ENCODE measurements around the gene VEZT.

DNA sequence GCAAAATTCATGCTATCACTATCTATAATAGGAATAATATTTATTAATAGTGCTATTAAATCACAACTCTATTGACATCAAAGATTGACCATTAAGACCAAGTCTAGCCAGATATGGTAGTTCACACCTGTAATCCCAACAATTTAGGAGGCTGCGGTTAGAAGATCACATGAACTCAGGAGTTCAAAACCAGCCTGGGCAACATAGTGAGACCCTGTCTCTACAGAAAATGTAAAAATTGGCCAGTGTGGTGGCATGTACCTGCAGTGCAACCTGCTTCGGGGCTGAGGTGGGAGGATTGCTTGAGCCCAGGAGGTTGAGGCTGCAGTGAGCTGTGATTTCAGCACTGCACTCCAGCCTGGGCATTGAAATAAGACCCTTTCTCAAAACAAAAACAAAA lies 11.0 kb downstream of the VEZT start:
- TF ChIP-seq EZH2 (IDR thresholded peaks at IDR 0.05; ENCODE audit: borderline replicate concordance, low read length) = no peak
- no peak for TF ChIP-seq CTCF (conservative IDR thresholded peaks at IDR 0.05 in 1 of 2, IDR thresholded peaks at IDR 0.05 in 1 of 2; ENCODE audit: extremely low read depth in 1 of 2, insufficient read depth in 1 of 2, low read depth in 1 of 2, low read length in 2 of 2)
